WTC11 (cell line): Measurements from ENCODE around the gene EFNA5. TPM values are rescaled to one million over a fixed set of nuclear protein-coding genes. Genes with fewer than 3 reads are reported as not detected.

Experiments used
- ATAC-seq: fragments of 200-7000 bp; cut with Tn5 transposase; 2 replicates; pipeline ENCODE4 v1.10.0; 2021; ENCODE audit warnings: mild to moderate bottlenecking, moderate library complexity
- CTCF ChIA-PET: fragments of 300-600 bp; sonication (Branson Sonifier 250); formaldehyde crosslinking; loops from one replicate; lab custom pipeline; 2021; ENCODE audit warnings: antibody characterized with exemption; lab: Charles Lee
- POLR2A ChIA-PET: fragments of 350-600 bp; sonication (Branson Sonifier 250); formaldehyde crosslinking; loops from one replicate; lab custom pipeline; 2021; ENCODE audit warnings: antibody characterized with exemption; lab: Charles Lee
- DNase-seq: peaks from one replicate; pipeline ENCODE4 v3.0.0; 2021; ENCODE audit warnings: low spot score
- H3K27ac Mint-ChIP-seq: 2 replicates; pipeline ENCODE4 v1.8.0; 2021; ENCODE audit warnings: mixed read lengths
- H3K27me3 Mint-ChIP-seq: 2 replicates; pipeline ENCODE4 v1.8.0; 2021; ENCODE audit warnings: low read depth, mild to moderate bottlenecking, moderate library complexity, mixed read lengths
- H3K36me3 Mint-ChIP-seq: 2 replicates; pipeline ENCODE4 v1.8.0; 2021; ENCODE audit warnings: mixed read lengths
- H3K4me1 Mint-ChIP-seq: 2 replicates; pipeline ENCODE4 v1.8.0; 2022; ENCODE audit warnings: mixed read lengths
- H3K4me3 Mint-ChIP-seq: 2 replicates; pipeline ENCODE4 v1.8.0; 2021; ENCODE audit warnings: mild to moderate bottlenecking, moderate library complexity, mixed read lengths
- H3K9me3 Mint-ChIP-seq: 2 replicates; pipeline ENCODE4 v1.8.0; 2021; ENCODE audit warnings: mixed read lengths
- ELF4 ChIP-seq: sonication (generic); formaldehyde crosslinking; IDR thresholded peaks from 2 replicates; pipeline ENCODE4 v1.8.1; 2022; ENCODE audit warnings: low read depth, mild to moderate bottlenecking, moderate library complexity, missing genetic modification reagents
- EMX1 ChIP-seq: fragments of 250-450 bp; sonication (Bioruptor Pico); IDR thresholded peaks from 2 replicates; pipeline ENCODE4 v1.8.0; 2021; ENCODE audit warnings: mild to moderate bottlenecking
- ETV6 ChIP-seq: sonication (generic); formaldehyde crosslinking; IDR thresholded peaks from 2 replicates; pipeline ENCODE4 v1.8.1; 2022; ENCODE audit warnings: mild to moderate bottlenecking, missing genetic modification reagents
- FOXK1 ChIP-seq: sonication (generic); formaldehyde crosslinking; IDR thresholded peaks from 2 replicates; pipeline ENCODE4 v1.8.0; 2022; ENCODE audit warnings: mild to moderate bottlenecking, moderate library complexity, missing genetic modification reagents
- GRHL2 ChIP-seq: fragments of 250-450 bp; sonication (Bioruptor Pico); IDR thresholded peaks from 2 replicates; pipeline ENCODE4 v1.8.0; 2022; ENCODE audit warnings: mild to moderate bottlenecking, moderate library complexity; ENCODE audit not compliant: insufficient replicate concordance, severe bottlenecking
- IRF2 ChIP-seq: sonication (generic); formaldehyde crosslinking; IDR thresholded peaks from 2 replicates; pipeline ENCODE4 v1.8.0; 2022; ENCODE audit warnings: low read depth, missing genetic modification reagents, borderline replicate concordance
- JUN ChIP-seq: sonication (generic); formaldehyde crosslinking; IDR thresholded peaks from 2 replicates; pipeline ENCODE4 v1.8.0; 2023; ENCODE audit warnings: mild to moderate bottlenecking, missing genetic modification reagents
- KAT7 ChIP-seq: sonication (generic); formaldehyde crosslinking; IDR thresholded peaks from 2 replicates; pipeline ENCODE4 v1.8.1; 2023; ENCODE audit warnings: missing genetic modification reagents, mild to moderate bottlenecking, borderline replicate concordance
- NR1H2 ChIP-seq: sonication (generic); formaldehyde crosslinking; IDR thresholded peaks from 2 replicates; pipeline ENCODE4 v1.9.0; 2021; ENCODE audit warnings: mild to moderate bottlenecking, moderate library complexity, missing genetic modification reagents
- RORB ChIP-seq: fragments of 250-450 bp; sonication (Bioruptor Pico); IDR thresholded peaks from 2 replicates; pipeline ENCODE4 v1.9.0; 2021; ENCODE audit warnings: mild to moderate bottlenecking
- SP1 ChIP-seq: sonication (generic); formaldehyde crosslinking; conservative IDR thresholded peaks from 2 replicates; pipeline ENCODE4 v1.8.1; 2022; ENCODE audit warnings: missing genetic modification reagents
- TP53 ChIP-seq: sonication (generic); formaldehyde crosslinking; IDR thresholded peaks from 2 replicates; pipeline ENCODE4 v1.8.1; 2023; ENCODE audit warnings: mild to moderate bottlenecking, missing genetic modification reagents
- ZBTB21 ChIP-seq: sonication (generic); formaldehyde crosslinking; IDR thresholded peaks from 2 replicates; pipeline ENCODE4 v1.8.1; 2023; ENCODE audit warnings: mild to moderate bottlenecking, missing genetic modification reagents, borderline replicate concordance
- ZNF121 ChIP-seq: sonication (generic); formaldehyde crosslinking; IDR thresholded peaks from 2 replicates; pipeline ENCODE4 v1.8.0; 2023; ENCODE audit warnings: missing genetic modification reagents
- ZNF138 ChIP-seq: sonication (generic); formaldehyde crosslinking; conservative IDR thresholded peaks from 2 replicates; pipeline ENCODE4 v1.8.1; 2022; ENCODE audit warnings: mild to moderate bottlenecking, moderate library complexity, missing genetic modification reagents
- ZNF232 ChIP-seq: sonication (generic); formaldehyde crosslinking; IDR thresholded peaks from 2 replicates; pipeline ENCODE4 v1.8.0; 2022; ENCODE audit warnings: mild to moderate bottlenecking, missing genetic modification reagents
- ZNF416 ChIP-seq: fragments of 250-450 bp; sonication (Bioruptor Pico); IDR thresholded peaks from 2 replicates; pipeline ENCODE4 v1.9.0; 2021; ENCODE audit warnings: mild to moderate bottlenecking, inconsistent platforms
- total RNA-seq: library from RNA; stranded (reverse); gene quantifications from 3 replicates; pipeline ENCODE4 v1.2.3, GENCODE V29; 2021
- TF ChIP-seq, protein P1 (sequence below): fragments of 250-450 bp; sonication (Bioruptor Pico); IDR thresholded peaks from 2 replicates; pipeline ENCODE4 v2.1.2; 2022; ENCODE audit warnings: mild to moderate bottlenecking, moderate library complexity
- TF ChIP-seq, protein P2 (sequence below): fragments of 250-450 bp; sonication (Bioruptor Pico); IDR thresholded peaks from 2 replicates; pipeline ENCODE4 v1.8.0; 2021; ENCODE audit warnings: mild to moderate bottlenecking
- TF ChIP-seq, protein P3 (sequence below): fragments of 250-450 bp; sonication (Bioruptor Pico); IDR thresholded peaks from 2 replicates; pipeline ENCODE4 v1.9.0; 2021; ENCODE audit warnings: mild to moderate bottlenecking
- TF ChIP-seq, protein P4 (sequence below): sonication (generic); formaldehyde crosslinking; IDR thresholded peaks from 2 replicates; pipeline ENCODE4 v1.8.1; 2023; ENCODE audit warnings: mild to moderate bottlenecking, missing genetic modification reagents
- TF ChIP-seq, protein P5 (sequence below): sonication (generic); formaldehyde crosslinking; IDR thresholded peaks from 2 replicates; pipeline ENCODE4 v1.8.1; 2023; ENCODE audit warnings: mild to moderate bottlenecking, missing genetic modification reagents, borderline replicate concordance

Gene EFNA5
- total RNA-seq, 1 experiment from 2014 or later = 17.4 TPM

- ChIA-PET CTCF (no interaction called here), POLR2A (no interaction called here)
- Mint-ChIP-seq H3K27me3 (0 out of 2 replicates have a peak, but pooled peaks cover 4% of the 10 kb centered on the region), H3K4me3 (no peak overlapping the region), H3K4me1 (peaks cover 12% of the 10 kb centered on the region), H3K27ac (no peak overlapping the region), H3K36me3 (peaks cover 25% of the 10 kb centered on the region), H3K9me3 (peaks cover 31% of the 10 kb centered on the region)
- DNase-seq = no peak
- ATAC-seq = no peak
- TF ChIP-seq ZNF232 (CRISPR knock-in tag) (no peak), EMX1 (CRISPR knock-in tag) (no peak), TP53 (CRISPR knock-in tag) (no peak), ZBTB21 (no peak)
- TF ChIP-seq, protein P1, sequence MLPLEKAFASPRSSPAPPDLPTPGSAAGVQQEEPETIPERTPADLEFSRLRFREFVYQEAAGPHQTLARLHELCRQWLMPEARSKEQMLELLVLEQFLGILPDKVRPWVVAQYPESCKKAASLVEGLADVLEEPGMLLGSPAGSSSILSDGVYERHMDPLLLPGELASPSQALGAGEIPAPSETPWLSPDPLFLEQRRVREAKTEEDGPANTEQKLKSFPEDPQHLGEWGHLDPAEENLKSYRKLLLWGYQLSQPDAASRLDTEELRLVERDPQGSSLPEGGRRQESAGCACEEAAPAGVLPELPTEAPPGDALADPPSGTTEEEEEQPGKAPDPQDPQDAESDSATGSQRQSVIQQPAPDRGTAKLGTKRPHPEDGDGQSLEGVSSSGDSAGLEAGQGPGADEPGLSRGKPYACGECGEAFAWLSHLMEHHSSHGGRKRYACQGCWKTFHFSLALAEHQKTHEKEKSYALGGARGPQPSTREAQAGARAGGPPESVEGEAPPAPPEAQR (CRISPR knock-in tag) = no peak
Observed at GRCh38 chr5:107341376-107342084, 329.2 kb downstream of the EFNA5 start.

- peaks cover 22% of the 10 kb centered on the region for H3K9me3 Mint-ChIP-seq
- CTCF ChIA-PET = no interaction called here
Observed at GRCh38 chr5:107340631-107341030, 330.1 kb downstream of the EFNA5 start.

More at GRCh38 chr5:107340631-107341030, 330.1 kb downstream of the EFNA5 start:
- H3K4me3 Mint-ChIP-seq = no peak overlapping the region
- DNase-seq = no peak
- no peaks in the 10 kb centered on the region for H3K27me3 Mint-ChIP-seq
- peaks cover 12% of the 10 kb centered on the region for H3K4me1 Mint-ChIP-seq
- no peak for ATAC-seq
- POLR2A ChIA-PET = no interaction called here
- TF ChIP-seq, protein P1 (CRISPR knock-in tag) = no peak
- TF ChIP-seq, protein P2, sequence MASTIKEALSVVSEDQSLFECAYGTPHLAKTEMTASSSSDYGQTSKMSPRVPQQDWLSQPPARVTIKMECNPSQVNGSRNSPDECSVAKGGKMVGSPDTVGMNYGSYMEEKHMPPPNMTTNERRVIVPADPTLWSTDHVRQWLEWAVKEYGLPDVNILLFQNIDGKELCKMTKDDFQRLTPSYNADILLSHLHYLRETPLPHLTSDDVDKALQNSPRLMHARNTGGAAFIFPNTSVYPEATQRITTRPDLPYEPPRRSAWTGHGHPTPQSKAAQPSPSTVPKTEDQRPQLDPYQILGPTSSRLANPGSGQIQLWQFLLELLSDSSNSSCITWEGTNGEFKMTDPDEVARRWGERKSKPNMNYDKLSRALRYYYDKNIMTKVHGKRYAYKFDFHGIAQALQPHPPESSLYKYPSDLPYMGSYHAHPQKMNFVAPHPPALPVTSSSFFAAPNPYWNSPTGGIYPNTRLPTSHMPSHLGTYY (CRISPR knock-in tag) = no peak
- TF ChIP-seq ZNF138 (no peak), NR1H2 (no peak), JUN (no peak), SP1 (no peak), ZNF416 (CRISPR knock-in tag) (no peak), KAT7 (CRISPR knock-in tag) (no peak), FOXK1 (CRISPR knock-in tag) (no peak), ETV6 (CRISPR knock-in tag) (no peak), ELF4 (no peak), IRF2 (CRISPR knock-in tag) (no peak), ZNF121 (no peak), GRHL2 (CRISPR knock-in tag) (no peak), RORB (CRISPR knock-in tag) (no peak)
- TF ChIP-seq, protein P3, sequence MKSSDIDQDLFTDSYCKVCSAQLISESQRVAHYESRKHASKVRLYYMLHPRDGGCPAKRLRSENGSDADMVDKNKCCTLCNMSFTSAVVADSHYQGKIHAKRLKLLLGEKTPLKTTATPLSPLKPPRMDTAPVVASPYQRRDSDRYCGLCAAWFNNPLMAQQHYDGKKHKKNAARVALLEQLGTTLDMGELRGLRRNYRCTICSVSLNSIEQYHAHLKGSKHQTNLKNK = no peak
- TF ChIP-seq, protein P4, sequence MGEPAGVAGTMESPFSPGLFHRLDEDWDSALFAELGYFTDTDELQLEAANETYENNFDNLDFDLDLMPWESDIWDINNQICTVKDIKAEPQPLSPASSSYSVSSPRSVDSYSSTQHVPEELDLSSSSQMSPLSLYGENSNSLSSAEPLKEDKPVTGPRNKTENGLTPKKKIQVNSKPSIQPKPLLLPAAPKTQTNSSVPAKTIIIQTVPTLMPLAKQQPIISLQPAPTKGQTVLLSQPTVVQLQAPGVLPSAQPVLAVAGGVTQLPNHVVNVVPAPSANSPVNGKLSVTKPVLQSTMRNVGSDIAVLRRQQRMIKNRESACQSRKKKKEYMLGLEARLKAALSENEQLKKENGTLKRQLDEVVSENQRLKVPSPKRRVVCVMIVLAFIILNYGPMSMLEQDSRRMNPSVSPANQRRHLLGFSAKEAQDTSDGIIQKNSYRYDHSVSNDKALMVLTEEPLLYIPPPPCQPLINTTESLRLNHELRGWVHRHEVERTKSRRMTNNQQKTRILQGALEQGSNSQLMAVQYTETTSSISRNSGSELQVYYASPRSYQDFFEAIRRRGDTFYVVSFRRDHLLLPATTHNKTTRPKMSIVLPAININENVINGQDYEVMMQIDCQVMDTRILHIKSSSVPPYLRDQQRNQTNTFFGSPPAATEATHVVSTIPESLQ (CRISPR knock-in tag) = no peak
- TF ChIP-seq, protein P5, sequence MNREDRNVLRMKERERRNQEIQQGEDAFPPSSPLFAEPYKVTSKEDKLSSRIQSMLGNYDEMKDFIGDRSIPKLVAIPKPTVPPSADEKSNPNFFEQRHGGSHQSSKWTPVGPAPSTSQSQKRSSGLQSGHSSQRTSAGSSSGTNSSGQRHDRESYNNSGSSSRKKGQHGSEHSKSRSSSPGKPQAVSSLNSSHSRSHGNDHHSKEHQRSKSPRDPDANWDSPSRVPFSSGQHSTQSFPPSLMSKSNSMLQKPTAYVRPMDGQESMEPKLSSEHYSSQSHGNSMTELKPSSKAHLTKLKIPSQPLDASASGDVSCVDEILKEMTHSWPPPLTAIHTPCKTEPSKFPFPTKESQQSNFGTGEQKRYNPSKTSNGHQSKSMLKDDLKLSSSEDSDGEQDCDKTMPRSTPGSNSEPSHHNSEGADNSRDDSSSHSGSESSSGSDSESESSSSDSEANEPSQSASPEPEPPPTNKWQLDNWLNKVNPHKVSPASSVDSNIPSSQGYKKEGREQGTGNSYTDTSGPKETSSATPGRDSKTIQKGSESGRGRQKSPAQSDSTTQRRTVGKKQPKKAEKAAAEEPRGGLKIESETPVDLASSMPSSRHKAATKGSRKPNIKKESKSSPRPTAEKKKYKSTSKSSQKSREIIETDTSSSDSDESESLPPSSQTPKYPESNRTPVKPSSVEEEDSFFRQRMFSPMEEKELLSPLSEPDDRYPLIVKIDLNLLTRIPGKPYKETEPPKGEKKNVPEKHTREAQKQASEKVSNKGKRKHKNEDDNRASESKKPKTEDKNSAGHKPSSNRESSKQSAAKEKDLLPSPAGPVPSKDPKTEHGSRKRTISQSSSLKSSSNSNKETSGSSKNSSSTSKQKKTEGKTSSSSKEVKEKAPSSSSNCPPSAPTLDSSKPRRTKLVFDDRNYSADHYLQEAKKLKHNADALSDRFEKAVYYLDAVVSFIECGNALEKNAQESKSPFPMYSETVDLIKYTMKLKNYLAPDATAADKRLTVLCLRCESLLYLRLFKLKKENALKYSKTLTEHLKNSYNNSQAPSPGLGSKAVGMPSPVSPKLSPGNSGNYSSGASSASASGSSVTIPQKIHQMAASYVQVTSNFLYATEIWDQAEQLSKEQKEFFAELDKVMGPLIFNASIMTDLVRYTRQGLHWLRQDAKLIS (CRISPR knock-in tag) = no peak
- no peak overlapping the region for H3K27ac Mint-ChIP-seq
- H3K36me3 Mint-ChIP-seq = peaks cover 16% of the 10 kb centered on the region
